GM12878 (cell line): Measurements from ENCODE around the gene KPNA1. TPM values are rescaled to one million over a fixed set of nuclear protein-coding genes. Genes with fewer than 3 reads are reported as not detected.
A peak's percentile ranks its signal among the peaks of the same experiment; 100 is the strongest.

Experiments
- CHD4 ChIP-seq: fragments of 200-600 bp; sonication (generic); IDR thresholded peaks from 2 replicates; pipeline ENCODE4 v1.6.1; 2016; ENCODE audit warnings: mild to moderate bottlenecking
- CTCF ChIP-seq, 3 experiments: IDR thresholded peaks in 2 of 3; conservative IDR thresholded peaks in 1 of 3; 2 replicates each; pipeline ENCODE4 v1.5.1; 2011; ENCODE audit warnings: low read depth in 3 of 3, low read length in 3 of 3, mild to moderate bottlenecking in 3 of 3, control low read depth in 2 of 3, moderate library complexity in 2 of 3, inconsistent platforms in 1 of 3, mixed read lengths in 1 of 3; ENCODE audit not compliant: control insufficient read depth in 2 of 3, insufficient read depth in 1 of 3; ENCODE audit errors: extremely low read depth in 1 of 3
- ETV6 ChIP-seq, 2 experiments: fragments of 450-650 bp in 1 of 2; IDR thresholded peaks in 1 of 2; conservative IDR thresholded peaks in 1 of 2; 2 replicates each; pipeline ENCODE4 v1.6.1; 2014; ENCODE audit warnings: antibody characterized with exemption in 1 of 2, borderline replicate concordance in 1 of 2, low read depth in 1 of 2, mild to moderate bottlenecking in 1 of 2, moderate library complexity in 1 of 2
- IKZF1 ChIP-seq: fragments of 450-650 bp; conservative IDR thresholded peaks from 2 replicates; pipeline ENCODE4 v1.6.1; 2017; ENCODE audit warnings: antibody characterized with exemption, mild to moderate bottlenecking
- MTA3 ChIP-seq: IDR thresholded peaks from 2 replicates; pipeline ENCODE4 v1.6.1; 2012; ENCODE audit warnings: low read length, inconsistent platforms, borderline replicate concordance
- SMARCA5 ChIP-seq: fragments of 450-650 bp; IDR thresholded peaks from 2 replicates; pipeline ENCODE4 v1.6.1; 2017; ENCODE audit warnings: mild to moderate bottlenecking
- ZBTB40 ChIP-seq: fragments of 450-650 bp; IDR thresholded peaks from 2 replicates; pipeline ENCODE4 v1.6.1; 2016; ENCODE audit warnings: mild to moderate bottlenecking, moderate library complexity, borderline replicate concordance
- ZNF24 ChIP-seq: fragments of 450-650 bp; IDR thresholded peaks from 2 replicates; pipeline ENCODE4 v1.6.1; 2017; ENCODE audit warnings: antibody characterized with exemption, mild to moderate bottlenecking
- polyA plus RNA-seq, 11 experiments: library from polyadenylated mRNA; depleted of rRNA in 4 of 11; unstranded in 6 of 11; stranded (reverse) in 5 of 11; fragments of >200 nt; fragmentation: Nextera tagmentation in 4 of 11; fragmentation: Illumina TruSeq in 1 of 11; extraction: Ambion mirVana in 4 of 11; extraction: Trizol in 1 of 11; gene quantifications; 1 replicate in 1 of 11; 2 replicates in 10 of 11; pipeline versions ENCODE4 v1.2.1 to v1.2.3, GENCODE V29; 2011 to 2016; ENCODE audit warnings: inconsistent platforms in 2 of 11, missing spikeins in 2 of 11, low read depth in 1 of 11
- total RNA-seq, 4 experiments: library from RNA; depleted of rRNA in 3 of 4; stranded (reverse); fragments of >200 nt in 3 of 4; fragmentation: Illumina TruSeq in 1 of 4; extraction: Trizol in 1 of 4; gene quantifications; 2 replicates each; pipeline versions ENCODE4 v1.2.1 to v1.2.3, GENCODE V29; 2013 to 2021

Gene KPNA1
- total and polyA plus RNA-seq, 10 of the 15 experiments (the other 5 are each of a cell fraction or from before 2014, with no cell fraction given): 8.5 to 52.7 (median 41.0) TPM

DNA sequence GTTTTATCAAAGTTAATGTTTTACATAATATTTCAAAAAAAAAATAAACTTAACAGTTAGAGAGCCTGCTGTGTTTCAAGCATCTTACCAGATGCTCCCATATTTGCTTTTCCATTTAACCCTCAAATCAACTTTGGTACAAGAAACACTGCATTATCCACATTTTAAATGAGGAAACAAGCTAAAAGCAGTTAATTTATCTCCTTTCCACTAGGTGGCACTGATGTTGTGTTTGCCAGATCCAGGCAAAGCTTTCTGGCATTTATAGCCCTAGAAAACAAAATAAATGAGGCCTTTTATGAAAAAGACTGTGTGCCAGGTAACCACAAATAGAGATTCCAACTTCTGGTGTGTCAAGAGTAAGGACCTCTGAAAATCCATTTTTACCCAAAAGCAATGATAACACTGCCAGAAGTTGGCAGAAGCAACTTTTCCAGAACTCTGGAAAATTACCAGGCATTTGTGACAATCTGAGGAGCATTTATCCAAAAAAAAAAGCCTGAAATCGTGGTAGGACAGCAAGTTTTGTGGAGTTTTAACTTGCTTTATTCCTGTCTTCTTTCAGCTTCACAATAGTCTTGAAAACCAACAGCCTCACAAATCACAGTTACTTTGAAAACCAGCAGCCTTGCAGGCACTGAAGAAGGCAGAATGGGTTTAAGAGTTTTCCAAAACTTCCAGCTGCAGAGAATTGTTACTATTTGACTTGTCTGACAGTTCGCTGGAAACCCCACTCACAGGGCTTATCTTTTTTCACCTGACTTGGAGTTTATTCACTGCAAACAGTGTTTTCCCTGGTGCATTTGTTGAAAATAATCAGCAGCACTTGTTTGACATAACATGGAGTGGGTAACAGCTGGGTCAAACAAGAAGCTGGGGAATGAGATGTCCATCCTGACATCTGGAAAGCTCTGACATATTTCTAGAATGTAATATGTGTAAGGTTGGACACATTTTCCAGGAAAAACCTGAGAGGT, 121.6 kb downstream of the KPNA1 start (continued):
- TF ChIP-seq CTCF (IDR thresholded peaks at IDR 0.05 in 2 of 3, conservative IDR thresholded peaks at IDR 0.05 in 1 of 3; ENCODE audit: control insufficient read depth in 2 of 3, extremely low read depth in 1 of 3, insufficient read depth in 1 of 3, low read depth in 3 of 3, low read length in 3 of 3) (peak; percentile 52 to 77 (median 75); a peak in 5 of 6 replicates), ETV6 (conservative IDR thresholded peaks at IDR 0.05 in 1 of 2, IDR thresholded peaks at IDR 0.05 in 1 of 2; ENCODE audit: borderline replicate concordance in 1 of 2, low read depth in 1 of 2) (no peak), CHD4 (no peak), SMARCA5 (0 out of 2 replicates have a peak, but pooled peaks have one; percentile 73), ZNF24 (0 out of 2 replicates have a peak, but pooled peaks have one; percentile 35), IKZF1 (0 out of 2 replicates have a peak, but pooled peaks have one; percentile 30), ZBTB40 (no peak), MTA3 (no peak)
